H1 (cell line): ENCODE data around the gene TTC9. TPM values are rescaled to one million over a fixed set of nuclear protein-coding genes. Genes with fewer than 3 reads are reported as not detected.

ENCODE experiments used
- CREB1 ChIP-seq: IDR thresholded peaks from 2 replicates; pipeline ENCODE4 v1.6.1; 2012; ENCODE audit warnings: inconsistent platforms
- EGR1 ChIP-seq: IDR thresholded peaks from 2 replicates; pipeline ENCODE4 v1.6.1; 2011; ENCODE audit warnings: low read depth, low read length, borderline replicate concordance
- FOSL1 ChIP-seq: IDR thresholded peaks from 2 replicates; pipeline ENCODE4 v1.6.1; 2011; ENCODE audit warnings: mild to moderate bottlenecking, low read depth, low read length, moderate library complexity; ENCODE audit not compliant: insufficient read depth
- HDAC2 ChIP-seq, 2 experiments: fragments of 300-600 bp in 1 of 2; sonication (generic) in 1 of 2; IDR thresholded peaks; 2 replicates each; pipeline ENCODE4 v1.6.1; 2011 to 2012; ENCODE audit warnings: low read depth in 2 of 2, low read length in 2 of 2, mild to moderate bottlenecking in 2 of 2, moderate library complexity in 2 of 2, borderline replicate concordance in 1 of 2, inconsistent platforms in 1 of 2
- HDAC6 ChIP-seq: IDR thresholded peaks from one replicate; pipeline ENCODE4 v1.7.1; 2012; ENCODE audit warnings: low read depth, mild to moderate bottlenecking, inconsistent platforms, low read length, moderate library complexity
- PHF8 ChIP-seq: fragments of 200-600 bp; sonication (generic); conservative IDR thresholded peaks from 2 replicates; pipeline ENCODE4 v1.7.1; 2012; ENCODE audit warnings: low read depth, mild to moderate bottlenecking, inconsistent platforms, low read length, moderate library complexity
- POLR2AphosphoS5 ChIP-seq: IDR thresholded peaks from 2 replicates; pipeline ENCODE4 v1.6.1; 2011; ENCODE audit warnings: low read depth, low read length
- SP2 ChIP-seq: IDR thresholded peaks from 2 replicates; pipeline ENCODE4 v1.6.1; 2012; ENCODE audit warnings: mild to moderate bottlenecking, low read length, inconsistent platforms
- TCF12 ChIP-seq: IDR thresholded peaks from 2 replicates; pipeline ENCODE4 v1.6.1; 2011; ENCODE audit warnings: low read depth, mild to moderate bottlenecking, low read length
- TEAD4 ChIP-seq: IDR thresholded peaks from 2 replicates; pipeline ENCODE4 v1.6.1; 2012; ENCODE audit warnings: low read depth, low read length, inconsistent platforms, mixed read lengths
- polyA plus RNA-seq, 7 experiments: library from polyadenylated mRNA; depleted of rRNA in 3 of 7; stranded (reverse) in 5 of 7; unstranded in 2 of 7; fragments of >200 nt in 5 of 7; fragments of 200-250 nt in 2 of 7; gene quantifications; 1 replicate in 5 of 7; 2 replicates in 1 of 7; 4 replicates in 1 of 7; pipeline versions ENCODE4 v1.2.1 to v1.2.3, GENCODE V29; 2011 to 2013; ENCODE audit warnings: missing spikeins in 2 of 7, mixed read lengths in 2 of 7
- total RNA-seq: library from RNA; stranded (reverse); fragmentation: NEBNext Ultra II Directional; extraction: Animal tissue kit (Norgen Biotek cat#: 25700); gene quantifications from 2 replicates; pipeline ENCODE4 v1.2.1, GENCODE V29; 2021
- TF ChIP-seq, protein P1 (sequence below): IDR thresholded peaks from 2 replicates; pipeline ENCODE4 v1.6.1; 2012; ENCODE audit warnings: low read length, inconsistent platforms
- TF ChIP-seq, protein P2 (sequence below): IDR thresholded peaks from 2 replicates; pipeline ENCODE4 v1.6.1; 2012; ENCODE audit warnings: inconsistent platforms
- TF ChIP-seq, protein P3 (sequence below): IDR thresholded peaks from 2 replicates; pipeline ENCODE4 v1.6.1; 2011; ENCODE audit warnings: low read length, improper control_type of control experiment

The TTC9 gene
- total and polyA plus RNA-seq, 2 of the 8 experiments (the other 6 are each of a cell fraction or from before 2014, with no cell fraction given), result 21.0 to 29.5 TPM

DNA sequence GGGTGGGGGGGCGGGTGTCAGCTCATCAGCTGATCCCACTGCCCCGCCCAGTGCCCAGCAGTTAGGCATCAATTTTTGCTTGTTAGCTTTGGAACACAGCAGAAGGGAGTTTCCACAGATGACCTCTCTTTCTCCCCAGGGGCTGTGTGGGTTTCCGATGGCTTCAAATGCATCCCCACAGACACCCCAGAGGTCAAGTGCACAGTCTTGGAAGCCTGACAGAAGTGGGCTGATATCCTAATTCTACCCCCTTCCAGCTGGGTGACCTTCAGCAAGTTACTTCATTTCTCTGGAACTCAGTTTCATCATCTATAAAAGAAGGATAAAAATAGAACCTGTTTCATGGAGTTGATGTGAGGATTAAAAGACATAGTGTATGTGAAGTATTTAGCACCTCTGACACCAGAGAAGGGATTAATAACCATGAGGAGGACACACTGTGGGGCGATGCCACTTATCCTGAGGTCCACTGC lies 22.0 kb downstream of the TTC9 start (continued):
- TF ChIP-seq, protein P1, sequence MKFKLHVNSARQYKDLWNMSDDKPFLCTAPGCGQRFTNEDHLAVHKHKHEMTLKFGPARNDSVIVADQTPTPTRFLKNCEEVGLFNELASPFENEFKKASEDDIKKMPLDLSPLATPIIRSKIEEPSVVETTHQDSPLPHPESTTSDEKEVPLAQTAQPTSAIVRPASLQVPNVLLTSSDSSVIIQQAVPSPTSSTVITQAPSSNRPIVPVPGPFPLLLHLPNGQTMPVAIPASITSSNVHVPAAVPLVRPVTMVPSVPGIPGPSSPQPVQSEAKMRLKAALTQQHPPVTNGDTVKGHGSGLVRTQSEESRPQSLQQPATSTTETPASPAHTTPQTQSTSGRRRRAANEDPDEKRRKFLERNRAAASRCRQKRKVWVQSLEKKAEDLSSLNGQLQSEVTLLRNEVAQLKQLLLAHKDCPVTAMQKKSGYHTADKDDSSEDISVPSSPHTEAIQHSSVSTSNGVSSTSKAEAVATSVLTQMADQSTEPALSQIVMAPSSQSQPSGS, result no peak
- TF ChIP-seq FOSL1 (no peak), SP2 (no peak), HDAC2 (IDR thresholded peaks at IDR 0.05; ENCODE audit: borderline replicate concordance in 1 of 2, low read depth in 2 of 2, low read length in 2 of 2) (no peak), TCF12 (no peak), HDAC6 (no peak), TEAD4 (no peak), EGR1 (no peak), PHF8 (no peak), CREB1 (no peak), POLR2AphosphoS5 (no peak)
- TF ChIP-seq, protein P2, sequence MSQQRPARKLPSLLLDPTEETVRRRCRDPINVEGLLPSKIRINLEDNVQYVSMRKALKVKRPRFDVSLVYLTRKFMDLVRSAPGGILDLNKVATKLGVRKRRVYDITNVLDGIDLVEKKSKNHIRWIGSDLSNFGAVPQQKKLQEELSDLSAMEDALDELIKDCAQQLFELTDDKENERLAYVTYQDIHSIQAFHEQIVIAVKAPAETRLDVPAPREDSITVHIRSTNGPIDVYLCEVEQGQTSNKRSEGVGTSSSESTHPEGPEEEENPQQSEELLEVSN, result no peak
- TF ChIP-seq, protein P3, sequence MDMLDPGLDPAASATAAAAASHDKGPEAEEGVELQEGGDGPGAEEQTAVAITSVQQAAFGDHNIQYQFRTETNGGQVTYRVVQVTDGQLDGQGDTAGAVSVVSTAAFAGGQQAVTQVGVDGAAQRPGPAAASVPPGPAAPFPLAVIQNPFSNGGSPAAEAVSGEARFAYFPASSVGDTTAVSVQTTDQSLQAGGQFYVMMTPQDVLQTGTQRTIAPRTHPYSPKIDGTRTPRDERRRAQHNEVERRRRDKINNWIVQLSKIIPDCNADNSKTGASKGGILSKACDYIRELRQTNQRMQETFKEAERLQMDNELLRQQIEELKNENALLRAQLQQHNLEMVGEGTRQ, result no peak
